Caco-2 (cell line): ENCODE measurements around the gene NFATC4. TPM values are rescaled to one million over a fixed set of nuclear protein-coding genes. Genes with fewer than 3 reads are reported as not detected.

Source experiments
- BruUV-seq: library from RNA; stranded (reverse); fragments of 400-500 nt; replicated peaks from 2 replicates; lab custom pipeline; 2021; lab: Mats Ljungman, UMichigan
- CTCF ChIA-PET: fragments of 300-600 bp; sonication (Branson Sonifier 250); formaldehyde crosslinking; loops from one replicate; lab custom pipeline; 2022; ENCODE audit warnings: antibody characterized with exemption; lab: Charles Lee
- POLR2A ChIA-PET: fragments of 300-600 bp; sonication (Branson Sonifier 250); formaldehyde crosslinking; loops from one replicate; lab custom pipeline; 2022; ENCODE audit warnings: antibody characterized with exemption; lab: Charles Lee
- DNase-seq, 2 experiments: peaks; one replicate each; pipeline versions ENCODE4 v3.0.0 to v3.0.0-alpha.2; 2020 to 2022
- H3K27me3 ChIP-seq: replicated peaks from 2 replicates; pipeline ENCODE4 v1.6.0; 2011; ENCODE audit warnings: low read length; ENCODE audit not compliant: control insufficient read depth, insufficient read depth
- H3K36me3 ChIP-seq: 2 replicates; pipeline ENCODE4 v1.5.1; 2011; ENCODE audit warnings: low read length; ENCODE audit not compliant: control insufficient read depth, insufficient read depth
- H3K4me1 ChIP-seq: fragments of 250-450 bp; sonication (Bioruptor Pico); 2 replicates; pipeline ENCODE4 v1.5.1; 2020; ENCODE audit warnings: mild to moderate bottlenecking
- H3K4me3 ChIP-seq: 2 replicates; pipeline ENCODE4 v1.5.1; 2011; ENCODE audit warnings: low read depth, mild to moderate bottlenecking, control low read depth, low read length
- H3K9me3 ChIP-seq: fragments of 250-450 bp; sonication (Bioruptor Pico); 2 replicates; pipeline ENCODE4 v1.5.1; 2020; ENCODE audit warnings: mild to moderate bottlenecking, moderate library complexity
- H3K27ac Mint-ChIP-seq: one replicate; pipeline ENCODE4 v1.8.0; 2022; ENCODE audit warnings: mixed read lengths; ENCODE audit not compliant: unreplicated experiment
- H3K27me3 Mint-ChIP-seq: one replicate; pipeline ENCODE4 v1.8.0; 2022; ENCODE audit warnings: mixed read lengths; ENCODE audit not compliant: insufficient read depth, unreplicated experiment
- H3K36me3 Mint-ChIP-seq: one replicate; pipeline ENCODE4 v1.8.0; 2022; ENCODE audit warnings: mild to moderate bottlenecking, mixed read lengths; ENCODE audit not compliant: insufficient read depth, unreplicated experiment
- H3K4me1 Mint-ChIP-seq: one replicate; pipeline ENCODE4 v1.8.0; 2022; ENCODE audit warnings: low read depth, mixed read lengths; ENCODE audit not compliant: unreplicated experiment
- H3K4me3 Mint-ChIP-seq: one replicate; pipeline ENCODE4 v1.8.0; 2022; ENCODE audit warnings: mild to moderate bottlenecking, moderate library complexity, mixed read lengths; ENCODE audit not compliant: unreplicated experiment
- H3K9me3 Mint-ChIP-seq: one replicate; pipeline ENCODE4 v1.8.0; 2022; ENCODE audit warnings: mixed read lengths; ENCODE audit not compliant: unreplicated experiment
- intact Hi-C: fragments of 100-400 bp; cut with micrococcal nuclease; formaldehyde crosslinking; loops from one replicate; pipeline ENCODE4 v1.10.0; 2022; ENCODE audit not compliant: unreplicated experiment
- total RNA-seq: library from RNA; stranded (reverse); gene quantifications from 2 replicates; pipeline ENCODE4 v1.2.3, GENCODE V29; 2022
- TF ChIP-seq, protein P1 (sequence below), 2 experiments: fragments of 200-600 bp in 1 of 2; IDR thresholded peaks; 1 replicate in 1 of 2; 2 replicates in 1 of 2; pipeline versions ENCODE4 v1.5.1 to v1.8.0; 2011 to 2022; ENCODE audit warnings: antibody characterized with exemption in 1 of 2, control low read depth in 1 of 2, inconsistent platforms in 1 of 2, low read depth in 1 of 2, low read length in 1 of 2, mild to moderate bottlenecking in 1 of 2, moderate library complexity in 1 of 2; ENCODE audit not compliant: insufficient read depth in 1 of 2, severe bottlenecking in 1 of 2, unreplicated experiment in 1 of 2

Gene NFATC4
- total RNA-seq, 1 experiment from 2014 or later, result 0.88 TPM

DNA sequence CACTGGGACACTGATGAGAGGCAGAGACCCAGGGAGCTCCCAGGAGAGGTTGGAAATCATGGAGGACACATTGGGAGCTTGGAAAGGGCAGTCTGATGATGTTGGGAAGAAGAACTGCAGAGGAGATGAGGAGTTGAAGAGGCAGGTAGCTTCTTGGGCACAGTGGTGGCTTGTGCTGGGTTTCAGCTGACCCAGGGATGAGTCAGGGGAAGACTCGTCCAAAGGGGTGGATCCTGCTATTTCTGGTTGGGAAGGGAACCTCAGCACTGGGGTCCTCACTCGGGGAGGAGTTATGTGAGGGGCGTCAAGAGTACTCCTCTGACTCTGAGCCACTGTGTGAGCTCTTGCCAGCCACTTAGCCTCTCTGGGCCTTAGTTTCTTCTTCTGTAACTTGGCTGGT is 44.6 kb upstream of the NFATC4 start:
- no peaks in the 10 kb centered on the region for H3K9me3 Mint-ChIP-seq
- TF ChIP-seq, protein P1, sequence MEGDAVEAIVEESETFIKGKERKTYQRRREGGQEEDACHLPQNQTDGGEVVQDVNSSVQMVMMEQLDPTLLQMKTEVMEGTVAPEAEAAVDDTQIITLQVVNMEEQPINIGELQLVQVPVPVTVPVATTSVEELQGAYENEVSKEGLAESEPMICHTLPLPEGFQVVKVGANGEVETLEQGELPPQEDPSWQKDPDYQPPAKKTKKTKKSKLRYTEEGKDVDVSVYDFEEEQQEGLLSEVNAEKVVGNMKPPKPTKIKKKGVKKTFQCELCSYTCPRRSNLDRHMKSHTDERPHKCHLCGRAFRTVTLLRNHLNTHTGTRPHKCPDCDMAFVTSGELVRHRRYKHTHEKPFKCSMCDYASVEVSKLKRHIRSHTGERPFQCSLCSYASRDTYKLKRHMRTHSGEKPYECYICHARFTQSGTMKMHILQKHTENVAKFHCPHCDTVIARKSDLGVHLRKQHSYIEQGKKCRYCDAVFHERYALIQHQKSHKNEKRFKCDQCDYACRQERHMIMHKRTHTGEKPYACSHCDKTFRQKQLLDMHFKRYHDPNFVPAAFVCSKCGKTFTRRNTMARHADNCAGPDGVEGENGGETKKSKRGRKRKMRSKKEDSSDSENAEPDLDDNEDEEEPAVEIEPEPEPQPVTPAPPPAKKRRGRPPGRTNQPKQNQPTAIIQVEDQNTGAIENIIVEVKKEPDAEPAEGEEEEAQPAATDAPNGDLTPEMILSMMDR (IDR thresholded peaks at IDR 0.05; ENCODE audit: insufficient read depth in 1 of 2, low read depth in 1 of 2, low read length in 1 of 2, severe bottlenecking in 1 of 2, unreplicated experiment in 1 of 2), result no peak
- CTCF ChIA-PET, result no interaction called here
- Histone ChIP-seq H3K4me3 (no peak overlapping the region), H3K36me3 (no peaks in the 10 kb centered on the region), H3K4me1 (no peaks in the 10 kb centered on the region), H3K9me3 (no peaks in the 10 kb centered on the region), H3K27me3 (no peaks in the 10 kb centered on the region; the same call in 1 of the 2 replicates)
- peaks cover 14% of the 10 kb centered on the region for H3K27me3 Mint-ChIP-seq
- no peaks in the 10 kb centered on the region for H3K36me3 Mint-ChIP-seq
- no TSS peak for BruUV-seq
- no peak for DNase-seq
- H3K4me1 Mint-ChIP-seq, result no peaks in the 10 kb centered on the region
- H3K27ac Mint-ChIP-seq, result no peak overlapping the region
- POLR2A ChIA-PET, result no interaction called here
- intact Hi-C loops, result no loop called here
- H3K4me3 Mint-ChIP-seq, result no peak overlapping the region

DNA sequence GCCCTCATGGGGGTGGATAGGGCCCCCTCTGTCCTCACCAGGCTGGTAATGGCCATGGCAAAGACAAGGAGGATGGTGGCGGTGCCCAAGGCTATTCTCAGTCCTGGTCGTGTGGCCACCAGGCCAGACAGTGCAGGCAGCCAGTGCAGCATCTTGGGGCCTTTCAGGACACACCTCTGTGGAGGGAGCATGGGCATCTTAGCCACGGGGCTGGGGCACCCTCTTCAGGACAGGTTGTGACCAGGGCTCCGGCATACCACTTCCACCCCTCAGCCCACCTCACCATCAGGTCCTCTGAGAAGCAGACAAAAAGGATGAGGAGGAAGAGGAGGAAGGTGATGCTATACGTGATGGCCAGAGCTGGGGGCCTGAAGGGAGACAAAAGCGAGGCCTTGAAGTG is 44.0 kb upstream of the NFATC4 start:
- Mint-ChIP-seq H3K36me3 (no peaks in the 10 kb centered on the region), H3K27ac (no peak overlapping the region), H3K4me1 (no peaks in the 10 kb centered on the region), H3K27me3 (peaks cover 10% of the 10 kb centered on the region), H3K4me3 (no peak overlapping the region), H3K9me3 (no peaks in the 10 kb centered on the region)
- intact Hi-C loops, result no loop called here
- H3K36me3 ChIP-seq, result no peaks in the 10 kb centered on the region
- no TSS peak for BruUV-seq
- TF ChIP-seq, protein P1 (IDR thresholded peaks at IDR 0.05; ENCODE audit: insufficient read depth in 1 of 2, low read depth in 1 of 2, low read length in 1 of 2, severe bottlenecking in 1 of 2, unreplicated experiment in 1 of 2), result no peak
- H3K27me3 ChIP-seq, result no peaks in the 10 kb centered on the region; the same call in 1 of the 2 replicates
- no peak overlapping the region for H3K4me3 ChIP-seq
- POLR2A ChIA-PET, result no interaction called here
- no peaks in the 10 kb centered on the region for H3K9me3 ChIP-seq
- DNase-seq, result no peak
- CTCF ChIA-PET, result interaction anchor here (0.8 kb wide), 1 partner anchor 10 kb away, joined by 3 read pairs; no protein-coding TSS in a partner anchor
- H3K4me1 ChIP-seq, result no peaks in the 10 kb centered on the region

DNA sequence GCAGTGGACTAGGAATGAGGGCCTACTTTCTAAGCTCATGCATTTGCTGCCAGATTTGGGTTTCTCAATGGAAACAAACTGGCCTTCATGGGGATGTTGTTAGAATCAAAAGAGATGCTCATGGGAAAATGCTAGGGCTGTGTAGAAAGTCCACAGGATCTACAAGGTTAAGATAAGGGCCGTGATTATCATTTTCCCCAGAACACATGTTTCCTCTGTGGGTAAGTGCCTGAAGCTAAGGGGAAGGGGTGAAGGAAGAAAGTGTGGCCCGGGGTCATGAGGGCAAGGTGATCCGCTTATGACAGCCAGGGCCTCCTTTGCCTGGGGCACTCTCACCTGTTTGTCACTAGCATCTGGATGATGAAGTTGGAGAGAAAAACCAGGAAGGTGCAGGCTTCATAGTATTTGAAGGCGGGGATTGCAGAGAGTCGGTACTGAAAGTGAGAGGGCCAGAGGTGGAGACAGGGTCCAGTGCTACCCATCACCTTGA is 42.9 kb upstream of the NFATC4 start:
- Mint-ChIP-seq H3K27ac (no peak overlapping the region), H3K36me3 (no peaks in the 10 kb centered on the region), H3K9me3 (no peaks in the 10 kb centered on the region), H3K27me3 (peaks cover 3% of the 10 kb centered on the region), H3K4me3 (no peak overlapping the region), H3K4me1 (no peaks in the 10 kb centered on the region)
- H3K9me3 ChIP-seq, result no peaks in the 10 kb centered on the region
- H3K27me3 ChIP-seq, result no peaks in the 10 kb centered on the region; the same call in 1 of the 2 replicates
- no peaks in the 10 kb centered on the region for H3K4me1 ChIP-seq
- BruUV-seq, result no TSS peak
- intact Hi-C loops, result no loop called here
- no peaks in the 10 kb centered on the region for H3K36me3 ChIP-seq
- TF ChIP-seq, protein P1 (IDR thresholded peaks at IDR 0.05; ENCODE audit: insufficient read depth in 1 of 2, low read depth in 1 of 2, low read length in 1 of 2, severe bottlenecking in 1 of 2, unreplicated experiment in 1 of 2), result no peak
- DNase-seq, result no peak
- CTCF ChIA-PET, result interaction anchor here (0.6 to 1.4 kb wide), 3 partner anchors 9 to 106 kb away, joined by 3 read pairs; no protein-coding TSS in a partner anchor
- POLR2A ChIA-PET, result no interaction called here
- H3K4me3 ChIP-seq, result no peak overlapping the region
